ENCODE measurements around the gene SLC35E3.

Gene SLC35E3

GRCh38 chr12:68785823-68786222 is 39.8 kb downstream of the SLC35E3 start:
- H4K91ac ChIP-seq (ENCODE audit: low read length): no peak overlapping the region
- H3K79me1 ChIP-seq (replicated peaks; ENCODE audit: low read length, poor library complexity, severe bottlenecking): no peaks in the 10 kb centered on the region
- no peak overlapping the region for H3K4me2 ChIP-seq (ENCODE audit: low read length, poor library complexity, severe bottlenecking)
- no peaks in the 10 kb centered on the region for H3K27me3 ChIP-seq (ENCODE audit: control insufficient read depth in 1 of 2, insufficient read depth in 1 of 2, low read length in 2 of 2)
- H3K4ac ChIP-seq (ENCODE audit: low read depth in 1 of 2, low read length in 2 of 2): no peak overlapping the region
- H3K18ac ChIP-seq (ENCODE audit: low read depth in 1 of 2, low read length in 2 of 2): no peak overlapping the region
- peaks cover 2% of the 10 kb centered on the region for H3K4me1 ChIP-seq (ENCODE audit: control insufficient read depth, insufficient read depth, low read depth, low read length)
- WGBS: 97% methylated on average over 2 of the region's 5 CpGs
- no peaks in the 10 kb centered on the region for H3K36me3 ChIP-seq (ENCODE audit: control insufficient read depth in 1 of 2, insufficient read depth in 2 of 2, low read depth in 1 of 2, low read length in 2 of 2)
- no peak overlapping the region for H3K4me3 ChIP-seq (ENCODE audit: insufficient read depth in 1 of 2, low read depth in 1 of 2, low read length in 2 of 2)
- no peak overlapping the region for H2BK15ac ChIP-seq (ENCODE audit: low read depth, poor library complexity, severe bottlenecking)
- no peaks in the 10 kb centered on the region for H3K9me3 ChIP-seq (ENCODE audit: control insufficient read depth, low read length)
- no peak overlapping the region for H2AFZ ChIP-seq (ENCODE audit: low read depth, low read length)
- no peak overlapping the region for H3K27ac ChIP-seq (ENCODE audit: low read length, poor library complexity, severe bottlenecking)
- H3K9ac ChIP-seq (ENCODE audit: low read length): peak overlapping the region; percentile 23
- no peak overlapping the region for H3K23ac ChIP-seq (ENCODE audit: low read length in 2 of 2)
- no peak overlapping the region for H2BK12ac ChIP-seq (ENCODE audit: low read length in 2 of 2)
- DNase-seq: no peak
- H2AK5ac ChIP-seq (ENCODE audit: low read length, severe bottlenecking): no peak overlapping the region
- no peak overlapping the region for H2BK5ac ChIP-seq (ENCODE audit: low read depth, low read length, poor library complexity, severe bottlenecking)
- H3K14ac ChIP-seq (ENCODE audit: low read length in 2 of 2): no peak overlapping the region
- no peak overlapping the region for H4K8ac ChIP-seq (ENCODE audit: low read length)
- H2BK120ac ChIP-seq (ENCODE audit: low read depth, low read length): no peak overlapping the region

GRCh38 chr12:68786929-68787328 is 41.0 kb downstream of the SLC35E3 start:
- no peak overlapping the region for H3K18ac ChIP-seq (ENCODE audit: low read depth in 1 of 2, low read length in 2 of 2)
- H3K4me1 ChIP-seq (ENCODE audit: control insufficient read depth, insufficient read depth, low read depth, low read length): peaks cover 2% of the 10 kb centered on the region
- H2BK15ac ChIP-seq (ENCODE audit: low read depth, poor library complexity, severe bottlenecking): no peak overlapping the region
- no peak overlapping the region for H3K14ac ChIP-seq (ENCODE audit: low read length in 2 of 2)
- no peaks in the 10 kb centered on the region for H3K27me3 ChIP-seq (ENCODE audit: control insufficient read depth in 1 of 2, insufficient read depth in 1 of 2, low read length in 2 of 2)
- peak overlapping the region; percentile 80 for H3K9ac ChIP-seq (ENCODE audit: low read length)
- 96% methylated on average over 2 of the region's 2 CpGs for WGBS
- H2BK12ac ChIP-seq (ENCODE audit: low read length in 2 of 2): no peak overlapping the region
- H3K4me3 ChIP-seq (ENCODE audit: insufficient read depth in 1 of 2, low read depth in 1 of 2, low read length in 2 of 2): peak overlapping the region in 1 of 2 experiments; percentile 13
- no peak overlapping the region for H4K91ac ChIP-seq (ENCODE audit: low read length)
- H3K9me3 ChIP-seq (ENCODE audit: control insufficient read depth, low read length): no peaks in the 10 kb centered on the region
- H2AFZ ChIP-seq (ENCODE audit: low read depth, low read length): no peak overlapping the region
- no peak overlapping the region for H2BK120ac ChIP-seq (ENCODE audit: low read depth, low read length)
- DNase-seq: no peak
- no peak overlapping the region for H2BK5ac ChIP-seq (ENCODE audit: low read depth, low read length, poor library complexity, severe bottlenecking)
- H3K4ac ChIP-seq (ENCODE audit: low read depth in 1 of 2, low read length in 2 of 2): no peak overlapping the region
- H4K8ac ChIP-seq (ENCODE audit: low read length): no peak overlapping the region
- no peak overlapping the region for H3K23ac ChIP-seq (ENCODE audit: low read length in 2 of 2)
- no peaks in the 10 kb centered on the region for H3K79me1 ChIP-seq (replicated peaks; ENCODE audit: low read length, poor library complexity, severe bottlenecking)
- H3K36me3 ChIP-seq (ENCODE audit: control insufficient read depth in 1 of 2, insufficient read depth in 2 of 2, low read depth in 1 of 2, low read length in 2 of 2): no peaks in the 10 kb centered on the region
- H2AK5ac ChIP-seq (ENCODE audit: low read length, severe bottlenecking): no peak overlapping the region
- H3K27ac ChIP-seq (ENCODE audit: low read length, poor library complexity, severe bottlenecking): no peak overlapping the region
- no peak overlapping the region for H3K4me2 ChIP-seq (ENCODE audit: low read length, poor library complexity, severe bottlenecking)

- no peak overlapping the region for H3K4ac ChIP-seq (ENCODE audit: low read depth in 1 of 2, low read length in 2 of 2)
Measured at GRCh38 chr12:68788554-68789143, 42.7 kb downstream of the SLC35E3 start.

GRCh38 chr12:68789144-68789878 is 43.3 kb downstream of the SLC35E3 start:
- H3K4me3 ChIP-seq (ENCODE audit: insufficient read depth in 1 of 2, low read depth in 1 of 2, low read length in 2 of 2): no peak overlapping the region
- H3K27ac ChIP-seq (ENCODE audit: low read length, poor library complexity, severe bottlenecking): no peak overlapping the region
- no peak overlapping the region for H4K91ac ChIP-seq (ENCODE audit: low read length)
- no peaks in the 10 kb centered on the region for H3K27me3 ChIP-seq (ENCODE audit: control insufficient read depth in 1 of 2, insufficient read depth in 1 of 2, low read length in 2 of 2)
- H2BK12ac ChIP-seq (ENCODE audit: low read length in 2 of 2): no peak overlapping the region
- H2AK5ac ChIP-seq (ENCODE audit: low read length, severe bottlenecking): no peak overlapping the region
- no peak overlapping the region for H3K4ac ChIP-seq (ENCODE audit: low read depth in 1 of 2, low read length in 2 of 2)
- WGBS: 96% methylated on average over 12 of the region's 14 CpGs
- no peak overlapping the region for H2BK120ac ChIP-seq (ENCODE audit: low read depth, low read length)
- H2AFZ ChIP-seq (ENCODE audit: low read depth, low read length): no peak overlapping the region
- no peak overlapping the region for H3K14ac ChIP-seq (ENCODE audit: low read length in 2 of 2)
- H3K9ac ChIP-seq (ENCODE audit: low read length): no peak overlapping the region
- H2BK5ac ChIP-seq (ENCODE audit: low read depth, low read length, poor library complexity, severe bottlenecking): no peak overlapping the region
- no peak overlapping the region for H3K18ac ChIP-seq (ENCODE audit: low read depth in 1 of 2, low read length in 2 of 2)
- no peak overlapping the region for H2BK15ac ChIP-seq (ENCODE audit: low read depth, poor library complexity, severe bottlenecking)
- no peak for DNase-seq
- H3K4me2 ChIP-seq (ENCODE audit: low read length, poor library complexity, severe bottlenecking): no peak overlapping the region
- H3K23ac ChIP-seq (ENCODE audit: low read length in 2 of 2): no peak overlapping the region
- no peaks in the 10 kb centered on the region for H3K36me3 ChIP-seq (ENCODE audit: control insufficient read depth in 1 of 2, insufficient read depth in 2 of 2, low read depth in 1 of 2, low read length in 2 of 2)
- H3K4me1 ChIP-seq (ENCODE audit: control insufficient read depth, insufficient read depth, low read depth, low read length): peaks cover 2% of the 10 kb centered on the region
- no peaks in the 10 kb centered on the region for H3K79me1 ChIP-seq (replicated peaks; ENCODE audit: low read length, poor library complexity, severe bottlenecking)
- no peak overlapping the region for H4K8ac ChIP-seq (ENCODE audit: low read length)
- H3K9me3 ChIP-seq (ENCODE audit: control insufficient read depth, low read length): no peaks in the 10 kb centered on the region

More at GRCh38 chr12:68788554-68789143, 42.7 kb downstream of the SLC35E3 start:
- no peaks in the 10 kb centered on the region for H3K36me3 ChIP-seq (ENCODE audit: control insufficient read depth in 1 of 2, insufficient read depth in 2 of 2, low read depth in 1 of 2, low read length in 2 of 2)
- no peak overlapping the region for H3K4me3 ChIP-seq (ENCODE audit: insufficient read depth in 1 of 2, low read depth in 1 of 2, low read length in 2 of 2)
- H3K27me3 ChIP-seq (ENCODE audit: control insufficient read depth in 1 of 2, insufficient read depth in 1 of 2, low read length in 2 of 2): no peaks in the 10 kb centered on the region
- H3K27ac ChIP-seq (ENCODE audit: low read length, poor library complexity, severe bottlenecking): no peak overlapping the region
- no peak overlapping the region for H2AK5ac ChIP-seq (ENCODE audit: low read length, severe bottlenecking)
- H3K4me2 ChIP-seq (ENCODE audit: low read length, poor library complexity, severe bottlenecking): no peak overlapping the region
- H3K9ac ChIP-seq (ENCODE audit: low read length): no peak overlapping the region
- no peak overlapping the region for H3K18ac ChIP-seq (ENCODE audit: low read depth in 1 of 2, low read length in 2 of 2)
- WGBS: 95% methylated on average over 2 of the region's 3 CpGs
- no peak for DNase-seq
- H2AFZ ChIP-seq (ENCODE audit: low read depth, low read length): no peak overlapping the region
- H3K9me3 ChIP-seq (ENCODE audit: control insufficient read depth, low read length): no peaks in the 10 kb centered on the region
- no peak overlapping the region for H3K23ac ChIP-seq (ENCODE audit: low read length in 2 of 2)
- H2BK120ac ChIP-seq (ENCODE audit: low read depth, low read length): no peak overlapping the region
- H2BK15ac ChIP-seq (ENCODE audit: low read depth, poor library complexity, severe bottlenecking): no peak overlapping the region
- H4K8ac ChIP-seq (ENCODE audit: low read length): no peak overlapping the region
- no peak overlapping the region for H3K14ac ChIP-seq (ENCODE audit: low read length in 2 of 2)
- no peak overlapping the region for H4K91ac ChIP-seq (ENCODE audit: low read length)
- no peak overlapping the region for H2BK12ac ChIP-seq (ENCODE audit: low read length in 2 of 2)
- no peaks in the 10 kb centered on the region for H3K79me1 ChIP-seq (replicated peaks; ENCODE audit: low read length, poor library complexity, severe bottlenecking)
- peaks cover 2% of the 10 kb centered on the region for H3K4me1 ChIP-seq (ENCODE audit: control insufficient read depth, insufficient read depth, low read depth, low read length)
- H2BK5ac ChIP-seq (ENCODE audit: low read depth, low read length, poor library complexity, severe bottlenecking): no peak overlapping the region

All from mesenchymal stem cell (in vitro differentiated cells and primary cell).